AG09309 (cell line): Measurements from ENCODE around the gene RPLP2.

Experiments
- DNase-seq: peaks from one replicate; pipeline ENCODE4 v3.0.0-alpha.2; 2010; ENCODE audit warnings: low read depth
- H3K4me3 ChIP-seq: 2 replicates; pipeline ENCODE4 v1.5.1; 2011; ENCODE audit warnings: mild to moderate bottlenecking, low read depth, low read length, moderate library complexity; ENCODE audit not compliant: control insufficient read depth
- TF ChIP-seq, protein P1 (sequence below): IDR thresholded peaks from 2 replicates; pipeline ENCODE4 v1.5.1; 2011; ENCODE audit warnings: mild to moderate bottlenecking, low read depth, low read length, inconsistent platforms; ENCODE audit not compliant: insufficient read depth, control insufficient read depth; ENCODE audit errors: missing control alignments

Gene RPLP2

DNA sequence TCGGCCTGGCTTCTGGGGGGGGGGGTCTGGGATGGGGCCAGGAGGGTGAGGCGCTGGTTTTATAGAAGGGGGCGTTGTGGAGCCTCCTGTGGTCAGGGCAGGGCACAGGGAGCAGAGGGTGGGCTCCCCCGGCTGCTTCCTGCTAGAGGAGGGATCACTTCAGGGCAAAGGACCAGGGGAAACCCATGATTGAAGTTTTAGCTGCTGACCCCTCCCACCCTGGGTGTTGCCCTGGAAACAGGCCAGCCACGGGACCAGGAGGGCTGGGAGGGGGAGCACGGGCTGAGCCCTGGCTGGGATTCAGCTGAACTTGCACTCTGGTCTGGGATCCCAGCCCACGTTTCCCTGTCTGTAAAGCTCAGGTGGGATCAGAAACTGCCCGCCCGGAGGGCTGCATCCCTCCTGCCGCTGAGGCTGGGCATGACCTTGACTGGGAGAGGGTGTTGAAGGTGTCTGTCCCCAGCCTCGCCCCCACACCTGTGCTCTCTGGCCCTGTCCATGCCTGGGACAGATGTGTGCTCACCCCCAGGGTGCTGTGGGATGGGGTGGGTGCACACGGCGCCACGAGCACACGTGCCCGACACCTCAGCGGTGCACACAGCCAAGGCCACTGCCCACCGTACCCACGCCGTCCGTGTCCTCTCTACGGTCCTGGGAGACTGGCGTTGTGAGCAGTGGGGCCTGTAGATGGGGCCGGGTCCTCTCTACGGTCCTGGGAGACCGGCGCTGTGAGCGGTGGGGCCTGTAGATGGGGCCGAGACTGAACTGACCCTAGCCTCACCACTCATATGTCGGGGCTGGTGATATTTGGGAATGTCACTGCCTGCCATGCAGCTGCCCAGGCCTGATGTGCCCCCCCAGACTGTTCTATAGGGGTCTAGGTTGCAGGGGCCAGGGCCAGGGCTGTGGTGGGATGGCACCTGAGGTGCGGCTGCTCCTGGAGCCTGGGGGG lies 35.2 kb downstream of the RPLP2 start:
- DNase-seq: peak; percentile 77
- TF ChIP-seq, protein P1, sequence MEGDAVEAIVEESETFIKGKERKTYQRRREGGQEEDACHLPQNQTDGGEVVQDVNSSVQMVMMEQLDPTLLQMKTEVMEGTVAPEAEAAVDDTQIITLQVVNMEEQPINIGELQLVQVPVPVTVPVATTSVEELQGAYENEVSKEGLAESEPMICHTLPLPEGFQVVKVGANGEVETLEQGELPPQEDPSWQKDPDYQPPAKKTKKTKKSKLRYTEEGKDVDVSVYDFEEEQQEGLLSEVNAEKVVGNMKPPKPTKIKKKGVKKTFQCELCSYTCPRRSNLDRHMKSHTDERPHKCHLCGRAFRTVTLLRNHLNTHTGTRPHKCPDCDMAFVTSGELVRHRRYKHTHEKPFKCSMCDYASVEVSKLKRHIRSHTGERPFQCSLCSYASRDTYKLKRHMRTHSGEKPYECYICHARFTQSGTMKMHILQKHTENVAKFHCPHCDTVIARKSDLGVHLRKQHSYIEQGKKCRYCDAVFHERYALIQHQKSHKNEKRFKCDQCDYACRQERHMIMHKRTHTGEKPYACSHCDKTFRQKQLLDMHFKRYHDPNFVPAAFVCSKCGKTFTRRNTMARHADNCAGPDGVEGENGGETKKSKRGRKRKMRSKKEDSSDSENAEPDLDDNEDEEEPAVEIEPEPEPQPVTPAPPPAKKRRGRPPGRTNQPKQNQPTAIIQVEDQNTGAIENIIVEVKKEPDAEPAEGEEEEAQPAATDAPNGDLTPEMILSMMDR: no peak
- H3K4me3 ChIP-seq: peak overlapping the region; percentile 70

DNA sequence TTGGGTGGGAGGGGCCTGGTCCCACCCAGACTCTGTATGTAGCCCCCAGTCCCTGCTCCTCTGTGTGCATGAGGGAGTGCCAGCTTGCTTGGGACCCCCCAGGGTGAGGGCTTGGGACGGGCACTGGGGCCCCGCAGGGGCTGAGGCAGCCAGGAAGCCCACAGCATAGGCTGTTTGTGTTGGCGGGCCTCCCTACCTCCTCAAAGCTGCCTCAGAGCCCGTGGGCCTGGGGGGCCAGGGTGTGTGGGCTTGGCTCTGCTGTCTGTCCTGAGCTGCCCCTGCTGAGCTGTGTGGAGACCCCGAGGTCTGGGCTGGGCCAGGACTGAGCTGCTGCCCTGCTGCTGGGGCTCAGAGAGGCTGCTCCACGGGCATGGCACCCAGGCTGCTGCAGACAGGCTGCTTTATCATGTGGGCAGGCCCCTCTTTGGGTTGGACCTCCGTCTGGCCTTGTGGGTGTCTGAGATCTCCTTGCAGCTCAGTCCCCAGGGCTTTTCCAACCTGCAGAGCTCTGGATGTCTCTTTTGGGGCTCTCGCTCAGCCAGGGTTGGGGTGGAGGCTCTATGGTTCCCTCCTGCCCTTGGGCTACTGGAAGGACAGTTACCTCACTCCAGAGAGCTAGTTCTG lies 36.2 kb downstream of the RPLP2 start:
- H3K4me3 ChIP-seq: peak overlapping the region; percentile 15
- TF ChIP-seq, protein P1: no peak
- no peak for DNase-seq

DNA sequence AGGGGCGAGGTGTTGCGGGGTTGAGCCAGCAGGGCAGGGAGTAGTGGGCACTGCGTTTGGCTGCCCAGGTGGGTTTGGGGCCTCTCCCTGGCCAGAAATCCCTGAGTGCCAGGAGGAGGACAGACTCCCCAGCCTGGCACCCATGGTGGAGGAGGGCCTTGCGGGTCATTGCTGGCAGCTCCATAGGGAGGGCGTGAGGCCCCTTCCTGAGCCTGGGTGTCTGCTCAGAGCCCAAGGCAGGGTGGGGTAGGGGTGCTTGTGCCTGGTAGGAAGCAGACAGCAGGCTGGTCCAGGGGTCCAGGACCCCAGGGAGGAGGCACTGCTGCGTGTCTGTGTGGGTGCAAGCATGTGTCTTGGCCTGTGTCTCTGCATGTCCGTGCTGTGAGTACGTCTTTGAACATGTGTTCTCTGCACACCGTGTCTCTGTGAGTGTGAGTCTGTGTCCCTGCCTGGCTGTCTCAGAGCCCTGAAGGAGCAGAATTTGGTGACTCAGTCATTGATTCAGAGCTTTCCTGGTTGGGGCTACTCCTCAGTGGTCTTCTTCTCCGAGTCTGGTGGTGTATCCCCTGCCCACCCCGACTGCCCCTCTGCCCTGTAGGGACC lies 36.8 kb downstream of the RPLP2 start:
- no peak overlapping the region for H3K4me3 ChIP-seq
- DNase-seq: no peak
- TF ChIP-seq, protein P1: no peak

DNA sequence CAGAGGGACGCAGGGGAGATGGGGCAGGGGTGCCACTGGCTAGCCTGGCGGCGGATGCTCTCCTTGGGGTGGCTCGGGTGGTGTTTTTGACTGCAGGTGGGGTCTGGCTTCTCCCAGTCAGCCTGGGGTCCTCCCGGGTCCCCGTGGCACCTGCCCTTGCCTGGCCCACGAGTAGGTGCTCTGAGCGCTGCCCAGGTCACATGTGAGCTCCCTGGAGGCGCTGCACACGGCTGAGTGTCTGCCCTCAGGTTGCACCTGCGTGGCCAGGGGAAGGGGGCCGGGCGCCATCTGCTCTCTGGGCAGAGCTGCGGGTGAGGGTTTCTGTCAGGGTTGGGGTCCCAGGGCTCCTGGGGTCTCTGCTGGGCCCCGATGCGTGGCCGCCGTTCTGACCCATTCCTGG lies 38.1 kb downstream of the RPLP2 start:
- TF ChIP-seq, protein P1: no peak
- H3K4me3 ChIP-seq: no peak overlapping the region
- no peak for DNase-seq

DNA sequence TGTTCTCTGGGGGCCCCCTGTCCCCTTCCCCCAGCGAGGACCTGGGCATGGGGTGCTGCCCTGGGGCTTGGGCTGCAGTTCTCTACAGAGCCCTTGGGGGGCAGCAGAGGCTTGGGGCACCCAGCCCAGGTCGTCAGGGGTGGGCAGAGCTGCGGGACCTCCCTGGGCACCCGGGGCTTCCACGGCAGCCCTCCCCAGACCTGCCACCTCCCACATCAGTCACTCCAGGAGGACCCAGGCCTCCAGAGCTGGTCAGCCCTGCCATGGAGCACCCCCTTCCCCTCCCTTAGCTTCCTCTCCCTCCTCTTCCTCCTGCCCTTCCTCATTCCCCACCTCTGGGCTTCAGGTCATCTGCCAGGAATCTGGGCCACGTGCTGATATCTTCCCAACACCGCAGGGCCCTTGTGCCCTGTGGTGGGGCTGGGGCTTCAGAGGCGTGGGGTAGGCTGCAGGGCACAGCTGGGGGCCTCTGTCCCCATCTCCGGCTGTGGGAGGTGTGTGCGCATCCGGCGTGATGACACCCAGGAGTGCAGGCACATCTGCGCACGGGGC lies 38.7 kb downstream of the RPLP2 start:
- TF ChIP-seq, protein P1: peak; percentile 89
- no peak overlapping the region for H3K4me3 ChIP-seq
- DNase-seq: no peak

DNA sequence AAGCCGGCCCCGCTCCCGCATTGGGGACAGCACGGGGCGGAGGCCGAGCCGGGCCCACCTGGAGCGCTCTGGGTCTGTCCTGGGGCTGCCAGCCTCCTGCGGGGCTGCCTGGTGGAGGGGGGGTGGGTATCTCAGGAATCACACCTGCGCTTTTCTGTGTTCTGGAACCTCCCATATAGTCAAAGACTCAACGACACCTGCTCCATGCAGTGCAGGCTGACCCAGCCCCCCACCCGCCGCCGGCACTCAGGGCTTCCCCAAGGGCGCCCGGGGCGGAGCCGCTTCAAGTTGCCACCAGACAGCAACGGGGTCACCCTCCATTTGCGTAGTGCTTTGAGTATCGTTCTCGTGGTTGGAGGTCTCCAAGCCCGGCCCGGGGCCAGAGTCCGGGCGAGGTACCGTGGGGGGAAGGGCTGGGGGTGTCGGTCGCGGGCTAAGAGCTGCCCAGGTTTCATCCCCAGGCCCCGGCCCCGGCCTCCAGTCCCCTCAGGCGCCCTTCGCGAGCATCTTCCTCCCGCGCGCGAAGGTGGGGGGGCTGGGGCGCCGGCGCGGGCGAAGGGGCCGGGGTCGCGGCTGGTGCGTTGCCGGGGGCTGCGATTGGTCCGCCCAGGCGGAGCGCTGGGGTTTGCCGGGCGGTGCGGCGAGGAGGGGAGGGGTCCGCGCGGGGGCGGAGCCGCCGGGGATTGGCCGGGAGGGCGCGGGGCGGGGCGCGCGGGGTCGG lies 39.5 kb downstream of the RPLP2 start:
- DNase-seq: no peak
- peak overlapping the region; percentile 27 for H3K4me3 ChIP-seq
- TF ChIP-seq, protein P1: no peak
